ENCODE measurements around the gene PGAP1.

Gene PGAP1

DNA sequence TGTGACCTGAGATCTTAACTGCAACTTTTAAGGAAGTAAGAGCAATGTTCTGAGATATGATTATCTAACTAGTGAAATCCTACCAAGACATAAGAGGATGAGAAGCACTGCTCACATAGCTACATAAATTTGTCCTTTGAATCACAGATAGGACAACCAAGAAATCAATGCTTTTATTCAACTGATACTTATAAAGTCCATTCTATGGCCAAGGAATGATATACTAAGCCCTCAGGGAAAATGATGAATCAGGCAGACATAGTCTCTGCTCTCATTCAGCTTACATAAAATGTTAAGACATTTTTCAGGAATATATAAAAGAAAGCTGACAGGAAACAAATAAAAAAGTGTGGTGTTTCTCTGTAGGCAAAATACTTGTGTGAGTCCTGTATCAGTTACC lies 39.1 kb downstream of the PGAP1 start:
- DNase-seq (ENCODE audit: low spot score): no peak

DNA sequence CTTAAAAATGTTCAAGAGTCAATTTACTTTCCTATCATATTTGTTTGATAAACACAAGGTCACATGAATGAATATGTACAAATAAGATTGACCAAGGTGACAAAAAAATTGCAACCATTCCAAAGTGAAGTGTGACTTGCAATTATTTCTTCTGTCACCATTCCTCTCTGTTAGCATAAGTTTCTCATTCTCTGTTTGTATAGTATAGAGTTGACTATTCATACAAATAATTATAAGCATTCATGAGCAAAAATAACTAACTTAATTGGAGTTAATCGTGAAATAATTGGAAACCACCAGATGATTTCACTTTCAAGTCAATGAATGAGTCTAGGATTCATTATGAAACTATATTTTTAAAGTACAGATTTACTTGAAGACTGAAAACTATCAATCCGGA lies 42.1 kb downstream of the PGAP1 start:
- DNase-seq (ENCODE audit: low spot score): no peak

DNA sequence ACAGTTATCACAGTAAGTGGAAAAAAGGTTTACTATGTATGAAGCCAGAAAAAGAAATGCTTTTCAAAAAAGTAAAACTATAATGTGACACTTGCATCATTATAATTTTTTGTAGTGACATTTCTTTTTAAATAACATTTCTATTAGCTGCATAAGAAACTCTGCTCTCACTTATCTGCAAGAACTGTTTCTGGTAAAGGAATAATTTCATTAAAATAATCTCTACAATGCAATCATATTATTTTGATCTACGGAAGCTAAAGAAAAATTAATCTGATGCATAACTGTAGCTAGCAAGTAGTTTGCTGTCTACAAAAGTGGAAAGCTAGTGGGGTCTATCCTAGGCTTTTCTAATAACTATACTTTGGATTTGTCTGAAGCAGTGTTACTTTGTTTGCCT lies 50.1 kb downstream of the PGAP1 start:
- DNase-seq (ENCODE audit: low spot score): no peak

DNA sequence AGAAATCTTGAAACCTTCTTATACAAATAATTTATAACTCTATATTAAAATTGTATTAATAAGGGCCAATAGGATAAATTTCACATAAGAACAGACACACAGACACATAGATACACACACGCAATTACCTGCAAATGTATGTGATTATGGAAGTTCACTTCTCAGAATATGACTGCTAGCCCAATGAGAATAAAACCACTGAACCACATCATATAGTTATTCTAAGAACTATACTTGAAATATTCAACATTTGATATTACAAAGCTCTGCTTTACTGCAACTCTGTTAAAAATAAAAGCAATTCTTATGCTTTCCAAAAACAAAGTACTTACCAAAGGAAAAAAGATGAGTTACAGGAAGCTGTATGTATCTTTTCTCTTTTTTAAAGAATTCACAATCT lies 51.1 kb downstream of the PGAP1 start:
- DNase-seq (ENCODE audit: low spot score): no peak

DNA sequence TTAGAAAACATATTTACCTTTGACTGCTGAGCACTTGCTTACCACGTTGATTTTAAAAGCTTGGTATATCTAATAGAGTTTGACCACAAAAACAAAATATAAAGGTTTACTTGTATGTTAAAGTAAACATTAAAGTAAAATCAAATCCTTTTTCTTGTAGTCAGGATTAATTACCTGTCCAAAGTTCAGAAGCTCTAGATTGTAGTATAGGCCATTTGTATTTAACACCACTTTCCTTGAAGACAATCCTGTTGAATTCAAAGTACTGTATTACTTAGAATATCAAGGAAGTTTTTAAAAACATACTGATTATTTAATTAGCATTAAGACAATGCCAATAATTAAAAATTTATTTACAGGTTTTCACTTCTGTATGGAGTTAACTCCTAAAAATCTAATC lies 53.0 kb downstream of the PGAP1 start:
- DNase-seq (ENCODE audit: low spot score): no peak

DNA sequence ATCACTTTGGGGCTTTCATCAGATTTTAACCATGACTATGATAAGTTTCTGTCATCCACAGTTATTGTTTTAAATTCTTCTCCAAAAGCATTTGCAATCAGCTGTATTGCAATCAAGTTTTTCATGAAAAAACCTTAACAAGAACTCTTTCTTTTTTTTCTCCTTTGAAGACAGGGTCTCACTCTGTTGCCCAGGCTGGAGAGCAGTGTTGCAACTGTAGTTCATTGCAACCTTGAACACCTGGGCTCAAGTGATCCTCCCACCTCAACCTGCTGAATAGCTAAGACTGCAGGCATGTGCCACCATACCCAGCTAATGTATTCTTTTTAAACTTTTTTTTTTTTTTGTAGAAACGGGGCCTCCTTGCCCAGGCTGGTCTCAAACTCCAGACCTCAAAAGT lies 71.9 kb downstream of the PGAP1 start:
- DNase-seq (ENCODE audit: low spot score): no peak

DNA sequence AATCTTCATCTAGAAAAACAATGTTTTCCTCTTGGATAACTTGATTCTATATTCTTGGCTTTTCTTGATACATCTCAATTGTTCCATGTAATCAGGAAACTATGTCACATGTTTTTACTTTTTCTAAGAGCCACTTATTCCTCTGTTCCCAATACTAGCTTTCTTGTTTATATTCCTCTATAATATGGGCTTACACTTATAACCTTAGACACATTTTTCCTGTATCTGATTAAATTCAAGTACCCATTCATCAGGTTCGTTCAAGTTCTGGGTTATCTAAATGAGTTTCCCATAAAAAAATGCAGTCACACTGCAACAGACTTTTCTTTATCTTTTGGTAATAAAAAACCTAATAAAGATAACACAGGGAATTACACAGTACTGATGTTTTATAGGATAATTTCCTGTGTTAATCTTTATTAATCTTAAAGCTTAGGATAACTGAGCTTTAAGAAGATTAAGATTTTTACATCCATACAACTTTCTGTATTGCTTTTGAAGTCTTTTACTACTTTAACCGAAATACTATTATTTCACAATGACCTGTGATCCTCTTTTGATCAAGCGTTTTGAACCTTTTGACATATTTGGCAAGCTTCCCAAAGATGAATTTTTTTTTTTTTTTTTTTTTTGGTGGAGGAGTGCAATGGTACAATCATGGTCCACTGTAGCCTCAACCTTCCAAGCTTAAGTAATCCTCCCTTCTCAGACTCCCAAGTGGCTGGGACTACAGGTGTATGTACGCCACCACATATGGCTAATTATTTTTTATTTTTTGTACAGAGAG lies 73.0 kb downstream of the PGAP1 start:
- no peak for DNase-seq (ENCODE audit: low spot score)

DNA sequence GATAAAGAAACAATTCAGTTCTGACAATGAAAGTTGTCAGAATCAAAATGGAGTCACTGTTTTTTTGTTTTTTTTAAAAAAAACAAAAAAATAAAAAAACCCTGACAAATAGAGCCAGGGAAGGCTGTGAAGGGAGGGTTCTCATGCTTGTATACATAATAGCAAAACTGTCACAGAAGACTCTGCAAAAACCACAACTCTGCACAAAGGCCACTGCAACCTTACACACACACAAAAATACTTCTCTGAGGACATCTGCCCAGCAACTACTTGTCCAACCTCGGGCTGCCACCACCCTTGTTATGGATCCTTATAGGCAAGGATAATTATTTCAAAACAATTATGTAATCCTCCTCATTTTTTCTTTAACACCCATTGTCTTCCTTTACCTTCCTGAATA lies 75.4 kb downstream of the PGAP1 start:
- DNase-seq (ENCODE audit: low spot score): no peak

DNA sequence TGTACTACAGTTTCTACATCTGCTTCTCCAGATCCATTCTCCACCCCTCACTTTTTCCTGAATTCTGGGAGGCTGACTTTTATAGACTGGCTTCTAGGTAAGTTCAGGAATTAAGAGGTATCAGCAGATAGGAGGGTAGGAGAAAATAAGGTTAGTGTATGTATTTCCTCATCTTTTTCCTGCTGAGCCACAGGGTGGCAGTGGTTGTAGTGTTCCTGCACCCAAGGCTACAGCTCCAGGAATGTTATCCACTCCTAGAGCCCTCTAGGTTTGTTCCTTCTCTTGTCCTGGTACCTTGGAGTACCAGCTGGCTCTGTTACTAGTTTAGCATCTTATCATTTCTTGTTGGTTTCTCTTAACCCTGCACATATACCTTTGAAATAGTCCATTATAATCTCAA lies 76.6 kb downstream of the PGAP1 start:
- peak; percentile 30 for DNase-seq (ENCODE audit: low spot score)

DNA sequence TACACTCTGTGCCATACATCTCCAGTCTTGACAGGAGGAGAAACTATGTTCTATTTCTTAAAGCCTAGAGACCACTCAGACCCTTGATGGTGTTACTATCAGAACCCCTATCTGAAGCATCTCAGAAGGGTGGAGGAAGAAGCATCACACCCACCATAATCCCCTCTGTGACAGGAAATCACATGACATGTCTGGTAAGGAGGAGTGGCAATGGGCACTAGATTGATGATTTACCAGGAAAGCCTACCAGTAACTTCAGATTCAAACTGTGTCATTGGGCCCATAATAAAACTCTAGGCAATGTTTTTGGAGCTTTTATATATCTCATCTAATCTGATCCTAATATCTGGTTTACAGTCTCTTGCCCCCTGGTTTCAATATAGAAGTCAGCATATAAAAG lies 80.2 kb downstream of the PGAP1 start:
- no peak for DNase-seq (ENCODE audit: low spot score)

DNA sequence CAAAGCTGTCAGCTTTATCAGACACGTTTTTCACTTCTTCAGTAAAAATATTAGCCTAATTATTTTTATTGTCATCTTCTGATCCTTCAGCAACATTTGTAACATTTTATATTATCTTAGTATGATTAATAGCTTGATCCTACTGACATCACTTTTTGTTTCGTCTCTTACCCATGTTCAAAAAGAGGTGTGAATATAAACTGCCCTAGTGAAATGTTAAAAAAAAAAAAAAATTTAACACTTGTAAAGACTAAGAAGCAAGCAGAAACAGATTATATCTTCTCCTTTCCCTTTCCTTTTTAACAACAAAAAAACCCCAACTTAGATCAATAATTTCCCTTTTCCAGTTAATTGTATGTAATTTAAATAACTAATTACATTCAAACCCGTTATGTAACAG lies 81.1 kb downstream of the PGAP1 start:
- no peak for DNase-seq (ENCODE audit: low spot score)

DNA sequence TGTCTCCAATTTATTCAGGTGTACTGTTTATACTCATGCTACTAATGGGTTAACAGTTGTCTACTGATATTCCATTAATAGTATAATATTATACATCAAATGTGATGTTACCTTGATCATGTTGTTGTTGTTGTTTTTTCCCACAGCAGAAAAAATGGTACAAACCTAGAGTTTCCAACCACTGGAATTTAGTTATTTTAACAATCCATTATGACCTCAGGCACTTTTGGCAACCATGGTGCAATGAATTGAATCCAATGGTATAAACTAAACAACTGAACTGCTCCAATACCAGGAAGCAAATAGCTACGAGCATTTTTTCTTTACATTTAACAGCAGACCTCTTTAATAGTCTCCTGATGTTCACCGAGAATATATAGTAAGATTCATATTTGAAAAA lies 86.3 kb downstream of the PGAP1 start:
- DNase-seq (ENCODE audit: low spot score): no peak

DNA sequence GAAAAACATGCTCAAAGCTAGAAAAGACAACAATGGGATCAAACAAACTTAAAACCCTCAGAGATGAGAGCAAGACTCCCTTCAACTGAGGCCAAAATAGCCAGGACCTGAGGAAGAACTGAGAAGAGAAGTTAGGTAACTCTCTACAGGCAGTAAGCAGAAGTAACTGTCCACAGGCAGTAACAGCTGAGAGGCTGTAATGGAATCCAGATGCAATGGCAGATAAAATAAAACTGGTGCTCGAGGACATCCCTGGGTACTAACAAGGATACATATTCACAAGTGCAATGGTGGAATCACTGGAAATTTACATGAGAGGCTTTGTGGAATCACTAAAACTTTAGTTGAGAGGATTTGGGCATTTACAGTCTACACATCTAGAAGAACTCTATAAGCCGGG lies 86.9 kb downstream of the PGAP1 start:
- DNase-seq (ENCODE audit: low spot score): no peak

DNA sequence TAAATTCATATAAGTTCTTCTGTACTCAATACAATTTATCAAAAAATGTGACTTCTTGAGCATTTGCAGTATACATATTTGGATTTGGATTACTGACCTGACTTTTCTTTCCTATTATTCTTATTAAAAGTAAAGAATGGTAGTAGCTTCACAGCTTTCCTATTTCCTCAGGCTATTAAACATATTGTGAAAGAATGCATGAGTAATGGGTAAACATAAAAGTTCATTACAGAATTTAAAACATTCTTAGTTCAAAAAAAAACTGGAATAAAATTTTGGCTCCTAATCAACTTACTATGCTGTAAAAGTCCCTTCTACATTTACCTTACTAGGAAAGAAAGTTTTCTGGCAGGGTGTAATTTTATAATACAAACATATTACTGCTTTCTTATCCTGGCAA lies 90.1 kb downstream of the PGAP1 start:
- DNase-seq (ENCODE audit: low spot score): no peak

DNA sequence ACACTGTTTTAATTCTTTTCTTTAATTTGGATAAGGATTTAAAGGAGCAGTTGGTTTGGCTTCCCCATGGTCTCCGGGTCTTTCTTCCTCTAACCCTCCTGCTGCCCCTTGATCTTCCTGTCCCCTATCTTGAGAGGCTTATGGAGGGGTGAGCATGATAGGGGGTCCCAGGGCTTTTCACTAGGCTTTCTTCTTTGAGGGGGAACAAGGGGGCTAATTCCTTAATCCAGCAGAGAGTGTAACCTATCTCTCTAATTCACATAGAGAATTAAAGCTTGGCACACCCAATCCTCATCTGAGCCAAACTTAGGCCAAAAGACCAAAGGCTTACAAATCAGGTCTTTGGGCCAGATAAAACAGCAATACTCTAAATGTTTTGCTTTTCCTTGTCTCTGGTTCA lies 95.8 kb downstream of the PGAP1 start:
- no peak for DNase-seq (ENCODE audit: low spot score)

DNA sequence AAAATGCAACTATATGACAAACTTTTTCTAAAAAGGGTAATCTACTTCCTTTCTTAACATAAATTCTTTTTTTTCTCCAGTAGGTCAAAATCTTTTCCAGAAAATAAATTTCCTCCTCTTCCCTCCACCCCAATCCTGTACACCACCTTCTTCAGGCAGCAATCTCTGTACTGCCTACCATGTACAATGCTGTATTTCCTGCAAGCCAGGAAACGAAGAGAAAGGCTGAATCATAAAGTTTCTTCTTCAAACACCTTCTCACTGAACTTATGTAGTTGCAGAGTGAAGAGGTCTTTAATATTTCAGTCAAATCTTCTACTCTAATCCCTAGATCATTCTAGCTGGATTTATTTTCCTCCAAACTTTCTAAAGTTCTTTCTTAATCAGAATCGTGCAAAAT lies 99.2 kb downstream of the PGAP1 start:
- no peak for DNase-seq (ENCODE audit: low spot score)

DNA sequence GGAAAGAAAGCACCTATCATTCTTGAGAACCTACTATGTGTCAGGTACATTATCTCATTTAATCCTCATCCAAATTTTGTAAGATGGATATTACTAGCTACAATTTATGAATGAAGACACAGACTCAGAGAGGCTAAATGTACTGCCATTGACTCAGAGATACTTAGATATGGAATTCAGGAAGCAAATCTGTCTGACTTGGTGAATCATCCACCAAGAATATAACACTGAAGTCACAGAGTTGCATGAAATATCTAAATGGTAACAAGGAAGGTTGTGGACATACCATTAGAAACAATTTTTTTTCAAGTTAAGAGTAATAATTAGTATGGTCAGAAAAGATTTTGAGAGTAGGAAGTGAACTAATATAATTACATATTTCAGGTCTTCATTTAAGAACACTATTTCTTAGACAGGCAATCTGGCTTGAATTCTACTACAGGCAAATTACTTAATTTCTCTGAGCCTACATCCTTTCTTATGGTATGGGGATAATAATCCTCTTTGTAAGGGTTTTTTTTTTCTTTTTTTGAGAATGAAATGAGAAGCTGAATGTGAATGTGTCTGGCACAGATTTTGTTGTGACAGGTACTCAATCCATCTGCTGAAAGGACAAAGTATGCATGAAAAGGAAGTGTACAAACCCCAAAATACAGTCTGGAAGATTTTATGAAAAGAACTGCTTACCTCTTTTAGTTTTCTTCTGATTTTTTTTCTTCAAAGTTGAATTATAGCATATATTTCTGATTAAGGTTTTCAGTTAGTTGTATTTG lies 102.6 kb downstream of the PGAP1 start:
- DNase-seq (ENCODE audit: low spot score): no peak

DNA sequence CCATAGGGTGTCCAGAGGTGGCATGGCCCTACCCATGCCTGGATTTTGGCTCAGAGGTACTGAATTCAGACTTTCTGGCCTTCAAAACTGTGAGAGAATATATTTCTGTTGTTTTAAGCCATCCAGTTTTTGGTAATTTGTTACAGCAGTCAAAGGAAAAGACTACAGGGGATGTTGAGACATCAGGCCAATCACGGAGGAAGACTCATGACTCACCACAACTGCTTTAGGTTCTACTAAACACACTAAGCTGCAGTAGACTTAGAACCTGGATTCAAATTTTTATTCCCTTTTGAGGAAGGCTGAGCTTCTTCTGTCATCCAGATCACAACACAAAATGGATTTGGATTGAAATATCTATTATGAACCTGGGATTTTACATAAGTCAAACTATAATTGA lies 105.3 kb downstream of the PGAP1 start:
- DNase-seq (ENCODE audit: low spot score): no peak

DNA sequence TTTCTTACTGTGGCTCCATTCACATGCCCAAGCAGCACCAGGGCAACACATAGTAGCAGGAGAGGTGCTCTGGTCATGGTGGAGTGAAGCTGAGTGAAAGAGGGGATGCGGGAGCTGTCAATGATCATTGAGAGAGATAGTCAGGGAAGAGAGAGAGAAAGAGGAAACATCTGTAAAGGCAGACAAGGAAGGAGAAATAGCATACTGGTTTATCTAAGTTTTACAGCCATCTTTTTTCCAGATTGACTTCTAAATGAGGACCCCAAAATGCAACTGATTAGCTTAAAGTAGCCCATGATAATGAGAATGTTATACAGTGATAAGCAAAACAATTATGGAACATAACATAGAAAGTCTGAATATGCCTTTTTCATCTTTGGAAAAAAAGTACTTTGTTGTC lies 117.2 kb downstream of the PGAP1 start, which contains the start of gene C2orf66:
Gene C2orf66, minus strand, starts transcription at position 96 of the 400 bp plus-strand sequence. Its CDS starts 19 bp downstream, at position 77.
- no peak for DNase-seq (ENCODE audit: low spot score)

DNA sequence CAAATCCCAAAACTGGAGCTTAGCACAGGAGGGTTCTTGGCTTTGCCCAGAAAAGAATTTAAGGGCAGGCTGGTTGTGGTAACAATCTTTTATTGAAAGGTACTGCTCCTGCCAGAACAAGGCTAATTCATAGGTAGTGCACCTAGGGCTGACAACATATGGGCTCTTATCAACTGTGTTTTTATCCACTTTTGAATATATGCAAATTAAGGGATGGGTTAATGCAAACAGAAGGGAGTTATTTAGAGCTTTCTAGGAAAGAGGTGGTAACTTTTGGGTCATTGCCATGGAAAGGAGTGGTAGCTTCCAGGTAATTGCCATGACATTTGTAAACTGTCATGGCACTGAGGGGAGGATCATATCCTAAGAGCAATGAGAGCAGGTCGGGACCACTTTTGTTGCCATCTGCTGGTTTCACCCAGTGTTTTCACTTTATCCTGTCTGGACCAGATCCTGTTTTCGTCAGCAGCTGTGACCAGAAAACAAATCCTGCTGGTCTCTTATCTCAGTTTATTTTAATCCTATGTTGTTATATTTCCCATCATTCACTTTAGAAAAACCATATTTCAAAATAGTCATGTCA lies 118.3 kb downstream of the PGAP1 start:
- no peak for DNase-seq (ENCODE audit: low spot score)

DNA sequence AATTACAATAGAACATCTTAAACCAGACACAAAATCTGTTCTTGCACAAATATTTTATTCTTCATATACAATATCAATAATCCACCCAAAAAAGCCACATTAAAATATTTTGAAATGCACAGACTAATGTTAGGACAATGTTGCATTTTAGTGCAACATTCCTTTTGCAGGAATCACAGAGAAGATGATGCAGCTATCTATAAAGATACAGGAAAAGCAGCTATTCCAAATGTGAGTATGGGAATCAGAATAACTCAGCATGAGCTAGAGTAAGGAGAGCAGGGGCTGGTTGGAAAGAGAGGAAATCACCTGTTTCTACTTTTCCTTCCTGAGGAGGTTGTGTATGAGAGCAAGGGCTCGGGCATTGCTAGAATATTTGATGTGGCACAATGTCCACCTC lies 122.1 kb downstream of the PGAP1 start:
- DNase-seq (ENCODE audit: low spot score): no peak

DNA sequence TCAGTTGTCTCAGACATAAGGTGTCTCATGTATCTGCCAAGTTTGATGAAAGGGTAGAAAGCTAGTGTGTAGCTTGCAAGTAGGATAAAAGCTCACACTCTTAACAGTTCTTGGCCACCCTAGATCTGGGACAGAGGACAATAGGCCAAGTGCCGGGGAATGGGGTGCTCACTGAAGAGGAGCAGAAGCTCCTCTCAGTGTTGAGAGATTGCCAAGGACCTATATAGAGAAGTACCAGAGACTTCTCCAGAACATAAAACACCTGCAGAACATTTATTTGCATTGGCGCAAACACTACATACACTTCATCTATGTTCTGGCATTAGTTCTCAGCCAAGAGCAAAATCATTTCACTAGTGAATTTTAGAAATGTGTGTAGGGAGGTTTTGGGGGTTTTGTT lies 124.1 kb downstream of the PGAP1 start:
- no peak for DNase-seq (ENCODE audit: low spot score)

DNA sequence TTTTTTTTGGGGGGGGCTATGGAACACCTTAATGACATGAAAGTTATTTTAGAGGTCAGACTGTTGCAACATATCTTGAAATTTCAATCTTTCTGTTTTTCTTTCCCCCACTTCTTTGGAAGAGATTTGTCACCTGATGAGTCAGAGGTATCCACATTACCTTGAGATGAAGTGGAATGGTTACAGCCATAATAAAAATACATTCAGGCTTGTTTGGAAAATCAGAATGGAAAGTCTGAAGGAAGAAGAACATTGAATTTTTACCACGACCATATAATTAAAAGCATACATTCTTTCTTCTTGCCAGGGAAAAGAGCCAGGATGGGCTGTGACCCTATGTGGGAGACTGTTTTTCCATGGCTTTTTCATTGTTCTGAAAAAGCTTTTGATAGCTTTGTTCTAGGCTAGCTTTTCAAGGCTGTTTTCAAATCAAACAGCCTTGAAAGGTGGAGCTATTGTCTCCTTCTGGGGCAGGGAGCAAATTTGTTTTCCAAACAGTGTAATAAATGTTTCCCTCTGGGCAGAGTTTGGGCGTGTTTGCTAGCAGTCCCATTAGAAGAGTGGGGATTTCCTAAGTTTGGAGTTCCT lies 124.7 kb downstream of the PGAP1 start:
- DNase-seq (ENCODE audit: low spot score): no peak
